ENCODE results near the gene RNU5B-1.

The RNU5B-1 gene

DNA sequence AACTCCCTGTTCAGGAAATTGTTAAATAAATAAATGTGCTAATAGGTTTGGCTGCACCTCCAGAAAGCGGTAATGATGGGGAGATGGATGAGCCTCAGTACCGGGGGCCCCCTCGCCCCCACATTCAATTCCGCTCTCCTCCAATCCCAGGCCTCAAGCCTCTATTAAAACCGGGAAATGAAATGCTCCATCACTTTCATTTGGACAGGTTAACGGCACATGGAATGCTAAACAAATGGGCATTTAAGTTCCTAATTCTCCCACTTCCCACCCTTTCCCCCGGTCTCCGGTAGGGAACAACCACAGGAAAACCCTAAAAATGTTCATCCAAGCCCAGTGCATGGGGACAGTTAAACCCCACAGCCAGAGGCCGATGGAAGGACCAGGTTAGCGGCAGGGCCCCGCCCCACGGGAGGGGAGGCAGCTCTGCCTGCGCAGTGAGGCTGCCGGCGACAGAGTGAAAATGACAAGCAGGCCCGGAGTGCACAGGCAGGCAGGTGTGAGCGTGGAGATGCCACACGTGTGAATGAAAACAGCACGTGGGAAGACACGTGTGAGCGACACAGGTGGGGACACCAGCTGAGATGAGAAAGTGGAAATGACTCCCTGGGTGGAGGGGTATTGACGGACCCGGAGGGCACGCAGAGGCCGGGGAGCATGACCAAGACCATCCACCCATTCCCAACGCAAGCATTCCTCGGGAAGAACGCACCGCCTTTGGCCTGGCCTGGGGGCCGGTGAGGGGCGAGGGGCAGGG, 28.1 kb downstream of the RNU5B-1 start:
- Histone ChIP-seq H3K4me3 (ENCODE audit: low read depth, low read length) (no peak overlapping the region), H3K4me1 (ENCODE audit: control insufficient read depth in 1 of 2, insufficient read depth in 2 of 2, low read length in 2 of 2) (peaks cover 14 to 29% of the 10 kb centered on the region in 2 experiments), H3K23ac (ENCODE audit: low read length) (no peak overlapping the region), H3K79me1 (ENCODE audit: low read length) (no peaks in the 10 kb centered on the region), H3K9ac (ENCODE audit: low read length) (no peak overlapping the region), H2BK12ac (ENCODE audit: low read length) (no peak overlapping the region), H3K4ac (ENCODE audit: low read depth, low read length) (no peak overlapping the region), H3K4me2 (ENCODE audit: low read length) (no peak overlapping the region), H4K8ac (ENCODE audit: low read depth, low read length) (no peak overlapping the region), H3K9me3 (ENCODE audit: insufficient read depth, low read depth, low read length) (peaks cover 2% of the 10 kb centered on the region), H2BK5ac (ENCODE audit: low read depth, low read length, poor library complexity) (no peak overlapping the region), H3K14ac (ENCODE audit: low read length) (no peak overlapping the region), H2AFZ (ENCODE audit: insufficient read depth, low read length, poor library complexity) (no peak overlapping the region), H2AK5ac (ENCODE audit: low read length) (no peak overlapping the region), H3K36me3 (ENCODE audit: control insufficient read depth in 1 of 2, insufficient read depth in 2 of 2, low read length in 2 of 2) (peaks cover 61 to 67% of the 10 kb centered on the region in 2 experiments), H3K27me3 (ENCODE audit: insufficient read depth, low read length) (no peaks in the 10 kb centered on the region), H3K18ac (ENCODE audit: low read length) (no peak overlapping the region), H3K79me2 (ENCODE audit: control insufficient read depth, insufficient read depth, low read length, poor library complexity) (peaks cover 2% of the 10 kb centered on the region), H4K91ac (ENCODE audit: low read depth, low read length) (no peak overlapping the region), H2BK120ac (ENCODE audit: insufficient read depth, low read length, poor library complexity) (no peak overlapping the region), H3K27ac (ENCODE audit: low read depth, low read length) (no peak overlapping the region), H4K12ac (ENCODE audit: low read depth, low read length) (no peak overlapping the region)
- no peak for DNase-seq
- no CpG with 5 or more reads among the region's 31 CpGs for WGBS (ENCODE audit: extremely low coverage, insufficient coverage, insufficient read length)

DNA sequence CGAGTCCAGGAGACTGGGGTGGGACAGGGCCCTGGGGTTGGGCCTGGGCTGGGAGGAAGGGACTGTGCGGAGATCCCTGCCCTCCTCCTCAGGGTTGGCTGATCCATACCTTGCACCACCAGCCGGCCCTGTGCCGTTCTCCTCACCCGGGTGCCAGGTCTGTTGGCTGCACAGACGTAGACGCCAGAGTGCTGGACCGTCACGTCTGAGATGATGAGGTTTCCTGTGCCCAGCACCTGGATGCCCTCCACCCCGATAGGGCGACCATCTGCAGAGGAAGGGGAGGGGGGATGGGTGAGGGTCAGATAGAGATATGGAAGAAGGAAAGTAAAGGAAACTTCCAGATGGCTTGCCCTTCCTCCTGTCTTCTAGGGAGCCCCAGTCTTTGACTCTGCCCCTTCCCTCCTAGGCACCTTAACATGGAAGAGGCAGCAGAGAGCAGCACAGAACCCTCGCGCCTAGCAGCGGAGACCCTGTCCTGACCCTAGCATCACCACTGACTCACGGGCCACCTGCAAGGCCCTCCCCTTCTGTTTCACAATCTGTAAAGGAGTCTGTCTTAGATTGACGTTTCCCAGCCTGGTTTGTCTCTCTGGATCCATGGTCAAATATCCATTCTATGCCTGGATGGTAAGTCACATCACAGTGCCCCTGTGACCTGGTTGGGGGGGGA, 28.8 kb downstream of the RNU5B-1 start:
- H2BK12ac ChIP-seq (ENCODE audit: low read length), result no peak overlapping the region
- WGBS (ENCODE audit: extremely low coverage, insufficient coverage, insufficient read length), result no CpG with 5 or more reads among the region's 16 CpGs

DNA sequence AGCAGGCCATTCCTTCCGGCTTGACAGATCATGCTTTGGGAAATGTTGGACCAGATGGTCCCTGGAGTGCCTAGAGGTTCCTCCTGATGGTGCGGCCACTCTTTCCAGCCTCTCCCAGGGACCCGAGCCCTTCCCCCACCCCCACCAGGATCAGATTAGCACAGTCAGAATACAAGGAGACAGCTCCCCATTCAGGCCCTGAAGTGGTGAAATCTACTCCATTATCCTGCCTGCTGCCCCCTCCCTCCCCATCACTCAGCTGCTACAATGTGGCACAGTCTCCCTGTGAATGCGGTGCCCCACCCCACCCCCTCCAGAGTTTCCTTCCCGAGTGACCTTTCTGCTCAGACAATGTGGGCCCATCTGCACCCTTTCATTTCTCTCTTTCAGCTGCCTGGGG, 29.4 kb downstream of the RNU5B-1 start:
- H3K4me1 ChIP-seq (ENCODE audit: control insufficient read depth in 1 of 2, insufficient read depth in 2 of 2, low read length in 2 of 2), result peaks cover 16 to 39% of the 10 kb centered on the region in 2 experiments
- H2BK120ac ChIP-seq (ENCODE audit: insufficient read depth, low read length, poor library complexity), result no peak overlapping the region
- H3K27me3 ChIP-seq (ENCODE audit: insufficient read depth, low read length), result no peaks in the 10 kb centered on the region
- DNase-seq, result no peak
- H3K14ac ChIP-seq (ENCODE audit: low read length), result no peak overlapping the region
- H4K91ac ChIP-seq (ENCODE audit: low read depth, low read length), result no peak overlapping the region
- no peak overlapping the region for H3K9ac ChIP-seq (ENCODE audit: low read length)
- H2AK5ac ChIP-seq (ENCODE audit: low read length), result no peak overlapping the region
- H4K8ac ChIP-seq (ENCODE audit: low read depth, low read length), result no peak overlapping the region
- no peak overlapping the region for H3K4me2 ChIP-seq (ENCODE audit: low read length)
- peaks cover 2% of the 10 kb centered on the region for H3K9me3 ChIP-seq (ENCODE audit: insufficient read depth, low read depth, low read length)
- no peak overlapping the region for H2AFZ ChIP-seq (ENCODE audit: insufficient read depth, low read length, poor library complexity)
- no peak overlapping the region for H3K4me3 ChIP-seq (ENCODE audit: low read depth, low read length)
- no peak overlapping the region for H3K18ac ChIP-seq (ENCODE audit: low read length)
- no peak overlapping the region for H4K12ac ChIP-seq (ENCODE audit: low read depth, low read length)
- peaks cover 3% of the 10 kb centered on the region for H3K79me2 ChIP-seq (ENCODE audit: control insufficient read depth, insufficient read depth, low read length, poor library complexity)
- no peak overlapping the region for H3K4ac ChIP-seq (ENCODE audit: low read depth, low read length)
- H3K36me3 ChIP-seq (ENCODE audit: control insufficient read depth in 1 of 2, insufficient read depth in 2 of 2, low read length in 2 of 2), result peaks cover 49 to 58% of the 10 kb centered on the region in 2 experiments
- H2BK12ac ChIP-seq (ENCODE audit: low read length), result no peak overlapping the region
- H3K27ac ChIP-seq (ENCODE audit: low read depth, low read length), result no peak overlapping the region
- WGBS (ENCODE audit: extremely low coverage, insufficient coverage, insufficient read length), result no CpG with 5 or more reads among the region's 5 CpGs
- no peaks in the 10 kb centered on the region for H3K79me1 ChIP-seq (ENCODE audit: low read length)
- no peak overlapping the region for H3K23ac ChIP-seq (ENCODE audit: low read length)
- no peak overlapping the region for H2BK5ac ChIP-seq (ENCODE audit: low read depth, low read length, poor library complexity)

More for the DNA sequence above, 28.8 kb downstream of the RNU5B-1 start:
- H3K4ac ChIP-seq (ENCODE audit: low read depth, low read length), result no peak overlapping the region
- DNase-seq, result no peak
- no peak overlapping the region for H2AFZ ChIP-seq (ENCODE audit: insufficient read depth, low read length, poor library complexity)
- H4K8ac ChIP-seq (ENCODE audit: low read depth, low read length), result no peak overlapping the region
- H2BK120ac ChIP-seq (ENCODE audit: insufficient read depth, low read length, poor library complexity), result no peak overlapping the region
- peaks cover 2% of the 10 kb centered on the region for H3K79me2 ChIP-seq (ENCODE audit: control insufficient read depth, insufficient read depth, low read length, poor library complexity)
- no peak overlapping the region for H3K4me3 ChIP-seq (ENCODE audit: low read depth, low read length)
- H3K27ac ChIP-seq (ENCODE audit: low read depth, low read length), result no peak overlapping the region
- H2BK5ac ChIP-seq (ENCODE audit: low read depth, low read length, poor library complexity), result no peak overlapping the region
- H2AK5ac ChIP-seq (ENCODE audit: low read length), result no peak overlapping the region
- H3K27me3 ChIP-seq (ENCODE audit: insufficient read depth, low read length), result no peaks in the 10 kb centered on the region
- H3K4me2 ChIP-seq (ENCODE audit: low read length), result no peak overlapping the region
- no peak overlapping the region for H3K14ac ChIP-seq (ENCODE audit: low read length)
- H3K18ac ChIP-seq (ENCODE audit: low read length), result no peak overlapping the region
- no peak overlapping the region for H3K23ac ChIP-seq (ENCODE audit: low read length)
- no peaks in the 10 kb centered on the region for H3K79me1 ChIP-seq (ENCODE audit: low read length)
- peaks cover 54 to 62% of the 10 kb centered on the region in 2 experiments for H3K36me3 ChIP-seq (ENCODE audit: control insufficient read depth in 1 of 2, insufficient read depth in 2 of 2, low read length in 2 of 2)
- H4K91ac ChIP-seq (ENCODE audit: low read depth, low read length), result no peak overlapping the region
- peaks cover 16 to 34% of the 10 kb centered on the region in 2 experiments for H3K4me1 ChIP-seq (ENCODE audit: control insufficient read depth in 1 of 2, insufficient read depth in 2 of 2, low read length in 2 of 2)
- H3K9ac ChIP-seq (ENCODE audit: low read length), result no peak overlapping the region
- no peak overlapping the region for H4K12ac ChIP-seq (ENCODE audit: low read depth, low read length)
- H3K9me3 ChIP-seq (ENCODE audit: insufficient read depth, low read depth, low read length), result peaks cover 2% of the 10 kb centered on the region

DNA sequence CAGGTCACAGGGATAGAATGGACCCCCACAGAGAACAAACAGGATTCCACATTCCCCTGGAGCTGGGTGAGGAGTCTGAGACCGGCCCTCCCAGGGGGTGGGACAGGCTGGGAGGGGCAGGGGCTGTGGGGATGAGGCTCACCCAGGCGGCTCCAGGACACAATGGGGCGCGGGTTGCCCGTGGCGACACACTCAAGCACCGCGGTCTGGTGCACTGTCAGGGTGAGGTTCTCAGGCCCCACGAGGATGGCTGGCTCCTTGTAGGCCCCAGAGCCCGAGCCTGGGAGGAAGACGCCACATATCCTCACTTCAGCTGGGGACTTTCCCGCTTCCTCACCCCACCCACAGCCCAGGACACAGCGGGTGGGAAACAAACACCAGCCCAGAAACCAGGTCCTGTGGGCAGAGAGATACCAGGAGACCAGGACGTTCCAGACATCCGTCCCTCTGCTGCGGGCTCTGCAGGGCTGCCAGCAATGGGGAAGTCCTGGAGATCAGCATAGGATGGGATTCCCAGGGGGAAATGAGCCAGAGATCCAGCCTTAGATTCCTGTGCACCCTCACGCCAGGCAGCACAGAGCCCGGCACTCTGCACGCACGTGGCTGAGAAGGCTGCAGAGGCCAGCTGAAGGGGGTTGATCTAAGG, 30.2 kb downstream of the RNU5B-1 start:
- no peak overlapping the region for H3K4ac ChIP-seq (ENCODE audit: low read depth, low read length)
- no peak overlapping the region for H2AFZ ChIP-seq (ENCODE audit: insufficient read depth, low read length, poor library complexity)
- no peak overlapping the region for H2BK12ac ChIP-seq (ENCODE audit: low read length)
- H3K4me1 ChIP-seq (ENCODE audit: control insufficient read depth in 1 of 2, insufficient read depth in 2 of 2, low read length in 2 of 2), result peaks cover 22 to 42% of the 10 kb centered on the region in 2 experiments
- no peak for DNase-seq
- peaks cover 2% of the 10 kb centered on the region for H3K9me3 ChIP-seq (ENCODE audit: insufficient read depth, low read depth, low read length)
- H3K36me3 ChIP-seq (ENCODE audit: control insufficient read depth in 1 of 2, insufficient read depth in 2 of 2, low read length in 2 of 2), result peaks cover 44 to 49% of the 10 kb centered on the region in 2 experiments
- no peak overlapping the region for H3K27ac ChIP-seq (ENCODE audit: low read depth, low read length)
- no peak overlapping the region for H4K91ac ChIP-seq (ENCODE audit: low read depth, low read length)
- no peak overlapping the region for H2AK5ac ChIP-seq (ENCODE audit: low read length)
- no peak overlapping the region for H4K8ac ChIP-seq (ENCODE audit: low read depth, low read length)
- H3K18ac ChIP-seq (ENCODE audit: low read length), result no peak overlapping the region
- H3K27me3 ChIP-seq (ENCODE audit: insufficient read depth, low read length), result no peaks in the 10 kb centered on the region
- H3K79me1 ChIP-seq (ENCODE audit: low read length), result peaks cover 3% of the 10 kb centered on the region
- no peak overlapping the region for H4K12ac ChIP-seq (ENCODE audit: low read depth, low read length)
- no peak overlapping the region for H3K4me3 ChIP-seq (ENCODE audit: low read depth, low read length)
- H3K9ac ChIP-seq (ENCODE audit: low read length), result no peak overlapping the region
- H3K14ac ChIP-seq (ENCODE audit: low read length), result no peak overlapping the region
- peaks cover 3% of the 10 kb centered on the region for H3K79me2 ChIP-seq (ENCODE audit: control insufficient read depth, insufficient read depth, low read length, poor library complexity)
- H3K23ac ChIP-seq (ENCODE audit: low read length), result no peak overlapping the region
- no CpG with 5 or more reads among the region's 20 CpGs for WGBS (ENCODE audit: extremely low coverage, insufficient coverage, insufficient read length)
- no peak overlapping the region for H2BK120ac ChIP-seq (ENCODE audit: insufficient read depth, low read length, poor library complexity)
- no peak overlapping the region for H2BK5ac ChIP-seq (ENCODE audit: low read depth, low read length, poor library complexity)
- H3K4me2 ChIP-seq (ENCODE audit: low read length), result no peak overlapping the region

Measured in trophoblast cell (in vitro differentiated cells and primary cell).